Measurements from ENCODE around the gene LRRC31.

Gene LRRC31

GRCh38 chr3:169879845-169880575 is 10.3 kb upstream of the LRRC31 start:
- TF ChIP-seq CTCF (conservative IDR thresholded peaks at IDR 0.05; ENCODE audit: low read depth, low read length): no peak
- no peak for DNase-seq (ENCODE audit: low read depth)

GRCh38 chr3:169879013-169879557 is 9.3 kb upstream of the LRRC31 start:
- no peak for TF ChIP-seq CTCF (conservative IDR thresholded peaks at IDR 0.05; ENCODE audit: low read depth, low read length)
- H3K4me3 ChIP-seq (ENCODE audit: low read length): no peak overlapping the region
- DNase-seq (ENCODE audit: low read depth): no peak

More at GRCh38 chr3:169879845-169880575, 10.3 kb upstream of the LRRC31 start:
- no peak overlapping the region for H3K4me3 ChIP-seq (ENCODE audit: low read length)

- no peak for TF ChIP-seq CTCF (conservative IDR thresholded peaks at IDR 0.05; ENCODE audit: low read depth, low read length)
- no peak for DNase-seq (ENCODE audit: low read depth)
Measured at GRCh38 chr3:169871129-169871886, 1.6 kb upstream of the LRRC31 start.

GRCh38 chr3:169868369-169868768 is 1.4 kb downstream of the LRRC31 start:
- no peak for DNase-seq (ENCODE audit: low read depth)
- TF ChIP-seq CTCF (conservative IDR thresholded peaks at IDR 0.05; ENCODE audit: low read depth, low read length): no peak
- H3K4me3 ChIP-seq (ENCODE audit: low read length): no peak overlapping the region

More at GRCh38 chr3:169871129-169871886, 1.6 kb upstream of the LRRC31 start:
- H3K4me3 ChIP-seq (ENCODE audit: low read length): no peak overlapping the region

- DNase-seq (ENCODE audit: low read depth): no peak
- no peak overlapping the region for H3K4me3 ChIP-seq (ENCODE audit: low read length)
- no peak for TF ChIP-seq CTCF (conservative IDR thresholded peaks at IDR 0.05; ENCODE audit: low read depth, low read length)
Measured at GRCh38 chr3:169867584-169868210, 2.0 kb downstream of the LRRC31 start.

- TF ChIP-seq CTCF (conservative IDR thresholded peaks at IDR 0.05; ENCODE audit: low read depth, low read length): no peak
- H3K4me3 ChIP-seq (ENCODE audit: low read length): no peak overlapping the region
- no peak for DNase-seq (ENCODE audit: low read depth)
Measured at GRCh38 chr3:169865176-169865767, 4.5 kb downstream of the LRRC31 start.
